NT2/D1 (cell line): ENCODE data around the gene NPDC1.

Experiments used
- SUZ12 ChIP-seq: IDR thresholded peaks from 2 replicates; pipeline ENCODE4 v1.6.1; 2011; ENCODE audit not compliant: insufficient read length, insufficient read depth; ENCODE audit errors: extremely low read depth
- YY1 ChIP-seq: IDR thresholded peaks from 2 replicates; pipeline ENCODE4 v1.6.1; 2011; ENCODE audit not compliant: insufficient read length, insufficient read depth
- ZNF274 ChIP-seq: IDR thresholded peaks from 2 replicates; pipeline ENCODE4 v1.6.1; 2011; ENCODE audit warnings: mild to moderate bottlenecking, low read depth, low read length

- TF ChIP-seq YY1 (no peak), SUZ12 (no peak), ZNF274 (no peak)
These were observed 6.2 kb downstream of the NPDC1 start for GRCh38 chr9:137039611-137040366.
